Measurements from ENCODE around the gene BCL11A. TPM values are rescaled to one million over a fixed set of nuclear protein-coding genes. Genes with fewer than 3 reads are reported as not detected.

BCL11A gene
- total RNA-seq, 3 donors from 2014 or later, result 0.64 to 13.5 (median 6.2) TPM

- no peak overlapping the region for H3K4me3 ChIP-seq
- H3K9me3 ChIP-seq, result no peaks in the 10 kb centered on the region
- no peaks in the 10 kb centered on the region for H3K36me3 ChIP-seq
- intact Hi-C loops (cut with DNase I; ENCODE audit: low total_unique reads), result no loop called here
- TF ChIP-seq CTCF (IDR thresholded peaks at IDR 0.05), result no peak
- TF ChIP-seq POLR2AphosphoS5 (IDR thresholded peaks at IDR 0.05), result no peak
- TF ChIP-seq POLR2A (IDR thresholded peaks at IDR 0.05), result no peak
- no peaks in the 10 kb centered on the region for H3K27me3 ChIP-seq
- H3K4me1 ChIP-seq, result no peaks in the 10 kb centered on the region
- H3K27ac ChIP-seq, result peak overlapping the region in 1 of 2 donors; percentile 19
- peak in 1 of 2 donors; percentile 32 for DNase-seq (ENCODE audit: low spot score in 2 of 2)
Measured at GRCh38 chr2:60489289-60489688, 64.2 kb downstream of the BCL11A start.

- no peaks in the 10 kb centered on the region for H3K4me1 ChIP-seq
- no peaks in the 10 kb centered on the region for H3K36me3 ChIP-seq
- H3K27ac ChIP-seq, result no peak overlapping the region
- no peak for TF ChIP-seq POLR2AphosphoS5 (IDR thresholded peaks at IDR 0.05)
- TF ChIP-seq POLR2A (IDR thresholded peaks at IDR 0.05), result no peak
- TF ChIP-seq CTCF (IDR thresholded peaks at IDR 0.05), result no peak
- DNase-seq (ENCODE audit: low spot score in 2 of 2), result no peak
- no peaks in the 10 kb centered on the region for H3K27me3 ChIP-seq
- no peak overlapping the region for H3K4me3 ChIP-seq
- intact Hi-C loops (cut with DNase I; ENCODE audit: low total_unique reads), result no loop called here
- H3K9me3 ChIP-seq, result no peaks in the 10 kb centered on the region
Measured at GRCh38 chr2:60488291-60488690, 65.2 kb downstream of the BCL11A start.

GRCh38 chr2:60487174-60487573 is 66.3 kb downstream of the BCL11A start:
- H3K9me3 ChIP-seq, result no peaks in the 10 kb centered on the region
- intact Hi-C loops (cut with DNase I; ENCODE audit: low total_unique reads), result no loop called here
- H3K27me3 ChIP-seq, result no peaks in the 10 kb centered on the region
- DNase-seq (ENCODE audit: low spot score in 2 of 2), result no peak
- TF ChIP-seq POLR2AphosphoS5 (IDR thresholded peaks at IDR 0.05), result no peak
- H3K36me3 ChIP-seq, result no peaks in the 10 kb centered on the region
- no peaks in the 10 kb centered on the region for H3K4me1 ChIP-seq
- H3K4me3 ChIP-seq, result no peak overlapping the region
- no peak overlapping the region for H3K27ac ChIP-seq

GRCh38 chr2:60486551-60486950 is 66.9 kb downstream of the BCL11A start:
- no peak for DNase-seq (ENCODE audit: low spot score in 2 of 2)
- H3K9me3 ChIP-seq, result no peaks in the 10 kb centered on the region
- no peaks in the 10 kb centered on the region for H3K36me3 ChIP-seq
- no peak for TF ChIP-seq CTCF (IDR thresholded peaks at IDR 0.05)
- TF ChIP-seq POLR2AphosphoS5 (IDR thresholded peaks at IDR 0.05), result no peak
- no peak for TF ChIP-seq POLR2A (IDR thresholded peaks at IDR 0.05)
- H3K4me3 ChIP-seq, result no peak overlapping the region
- no peaks in the 10 kb centered on the region for H3K27me3 ChIP-seq
- intact Hi-C loops (cut with DNase I; ENCODE audit: low total_unique reads), result no loop called here
- H3K27ac ChIP-seq, result no peak overlapping the region
- peaks cover 0 to 4% of the 10 kb centered on the region in 2 donors for H3K4me1 ChIP-seq

GRCh38 chr2:60486067-60486466 is 67.4 kb downstream of the BCL11A start:
- TF ChIP-seq CTCF (IDR thresholded peaks at IDR 0.05), result no peak
- TF ChIP-seq POLR2A (IDR thresholded peaks at IDR 0.05), result no peak
- TF ChIP-seq POLR2AphosphoS5 (IDR thresholded peaks at IDR 0.05), result no peak
- H3K9me3 ChIP-seq, result no peaks in the 10 kb centered on the region
- no peak overlapping the region for H3K27ac ChIP-seq
- intact Hi-C loops (cut with DNase I; ENCODE audit: low total_unique reads), result no loop called here
- peaks cover 0 to 5% of the 10 kb centered on the region in 2 donors for H3K4me1 ChIP-seq
- H3K27me3 ChIP-seq, result no peaks in the 10 kb centered on the region
- DNase-seq (ENCODE audit: low spot score in 2 of 2), result no peak
- no peaks in the 10 kb centered on the region for H3K36me3 ChIP-seq
- H3K4me3 ChIP-seq, result no peak overlapping the region

- Histone ChIP-seq H3K27ac (no peak overlapping the region), H3K9me3 (no peaks in the 10 kb centered on the region), H3K36me3 (no peaks in the 10 kb centered on the region), H3K4me3 (no peak overlapping the region), H3K27me3 (no peaks in the 10 kb centered on the region), H3K4me1 (peaks cover 0 to 5% of the 10 kb centered on the region in 2 donors)
- intact Hi-C loops (cut with DNase I; ENCODE audit: low total_unique reads), result no loop called here
- no peak for DNase-seq (ENCODE audit: low spot score in 2 of 2)
- TF ChIP-seq POLR2A (IDR thresholded peaks at IDR 0.05), result no peak
- no peak for TF ChIP-seq POLR2AphosphoS5 (IDR thresholded peaks at IDR 0.05)
- no peak for TF ChIP-seq CTCF (IDR thresholded peaks at IDR 0.05)
Measured at GRCh38 chr2:60485550-60485949, 67.9 kb downstream of the BCL11A start.
